Retinal pigment epithelial cell (primary cell): ENCODE results near the gene TRAPPC12.

Experiments used
- DNase-seq: peaks from one replicate; pipeline ENCODE4 v3.0.0-alpha.2; 2010; ENCODE audit warnings: low read depth
- H3K4me3 ChIP-seq: 2 replicates; pipeline ENCODE4 v1.5.1; 2011; ENCODE audit warnings: mild to moderate bottlenecking, low read length, control low read depth, moderate library complexity
- CTCF ChIP-seq: conservative IDR thresholded peaks from 2 replicates; pipeline ENCODE4 v1.5.1; 2011; ENCODE audit warnings: low read depth, low read length, control low read depth, inconsistent platforms

The TRAPPC12 gene

DNA sequence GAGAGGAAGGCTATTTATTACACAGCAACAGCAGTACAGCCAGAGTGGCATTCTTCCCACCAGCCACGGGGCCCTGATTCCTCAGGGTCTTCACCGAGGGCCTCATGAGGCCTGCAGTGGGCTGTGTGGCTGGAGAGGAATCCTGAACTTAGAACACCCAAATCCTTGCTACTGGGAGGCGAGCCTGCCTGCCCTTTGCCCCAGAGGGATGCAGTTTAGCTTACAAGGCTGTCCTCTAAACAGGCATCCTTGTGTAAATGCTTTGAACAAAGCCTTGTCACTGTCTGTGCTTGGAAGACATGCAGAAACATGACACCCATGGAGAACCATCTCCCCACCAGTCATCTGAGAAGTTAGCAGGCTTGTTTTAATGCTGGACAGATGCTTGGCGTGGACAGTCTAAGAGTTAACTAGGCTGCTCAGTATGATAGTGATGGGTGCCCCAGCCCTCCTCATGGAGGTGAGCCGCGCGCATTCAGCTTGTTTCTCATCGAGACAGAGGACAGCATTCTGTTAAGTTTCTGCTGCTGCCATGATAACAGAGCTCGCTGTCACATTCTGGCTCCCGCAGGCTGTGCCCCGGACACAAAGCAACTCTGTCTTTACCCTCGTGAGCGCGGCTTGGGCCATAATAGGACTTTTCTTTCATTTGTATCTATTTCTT, 97.0 kb downstream of the TRAPPC12 start:
- H3K4me3 ChIP-seq = no peak overlapping the region
- no peak for TF ChIP-seq CTCF
- no peak for DNase-seq

- H3K4me3 ChIP-seq = no peak overlapping the region
- DNase-seq = no peak
- TF ChIP-seq CTCF = no peak
Measured at GRCh38 chr2:3476985-3477327, 97.5 kb downstream of the TRAPPC12 start.

DNA sequence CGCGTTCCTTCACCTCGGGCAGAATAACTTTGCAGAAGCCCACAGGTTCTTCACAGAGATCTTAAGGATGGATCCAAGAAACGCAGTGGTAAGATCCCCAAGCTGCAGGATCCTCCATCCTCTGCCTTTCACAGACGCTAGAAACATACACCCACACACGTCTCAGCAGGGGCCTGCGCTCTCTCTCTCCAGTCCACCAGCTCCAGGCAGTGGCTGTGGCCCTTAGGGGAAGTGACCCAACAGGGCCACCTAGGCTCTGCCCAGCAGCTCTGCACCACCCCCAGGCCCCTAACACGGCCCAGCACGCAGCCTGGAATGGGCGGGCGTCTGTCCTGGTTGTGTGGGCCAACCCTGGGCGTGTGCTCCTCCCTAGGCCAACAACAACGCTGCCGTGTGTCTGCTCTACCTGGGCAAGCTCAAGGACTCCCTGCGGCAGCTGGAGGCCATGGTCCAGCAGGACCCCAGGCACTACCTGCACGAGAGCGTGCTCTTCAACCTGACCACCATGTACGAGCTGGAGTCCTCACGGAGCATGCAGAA, 99.4 kb downstream of the TRAPPC12 start:
- no peak for TF ChIP-seq CTCF
- no peak for DNase-seq
- no peak overlapping the region for H3K4me3 ChIP-seq

- H3K4me3 ChIP-seq = no peak overlapping the region
- TF ChIP-seq CTCF = no peak
- DNase-seq = no peak
Measured at GRCh38 chr2:3479430-3480320, 100.2 kb downstream of the TRAPPC12 start.

DNA sequence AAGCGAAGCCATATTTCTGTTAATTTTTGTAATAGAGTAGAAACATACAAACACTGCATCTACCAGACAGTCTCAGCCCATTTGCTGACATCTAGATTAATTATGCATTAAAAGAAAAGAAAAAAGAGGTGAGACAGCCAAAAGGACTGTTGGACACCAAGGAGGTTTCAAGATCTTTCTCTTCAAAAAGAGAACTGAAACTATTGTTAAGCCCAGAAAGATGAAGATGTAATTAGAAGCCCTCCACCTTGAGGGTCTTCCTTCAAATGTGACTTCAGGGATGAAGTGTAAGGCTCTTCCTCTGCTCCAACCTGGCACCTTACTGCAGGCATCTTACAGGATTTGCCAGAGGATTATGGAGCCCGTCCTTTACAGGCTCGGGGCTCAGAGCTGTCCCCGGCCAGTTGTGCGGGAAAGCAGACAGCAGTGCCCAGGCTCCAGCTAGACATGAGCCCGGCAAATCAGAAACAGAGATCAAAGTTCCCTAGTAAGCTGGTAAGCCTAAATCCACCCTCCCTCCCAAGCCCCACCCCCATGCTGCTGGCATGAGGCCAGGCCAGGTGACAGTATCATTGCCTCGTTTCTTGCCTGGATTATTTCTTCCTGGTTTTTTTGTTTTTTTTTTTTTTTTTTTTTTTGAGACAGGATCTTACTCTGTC, 101.0 kb downstream of the TRAPPC12 start:
- TF ChIP-seq CTCF = no peak
- H3K4me3 ChIP-seq = no peak overlapping the region
- no peak for DNase-seq

DNA sequence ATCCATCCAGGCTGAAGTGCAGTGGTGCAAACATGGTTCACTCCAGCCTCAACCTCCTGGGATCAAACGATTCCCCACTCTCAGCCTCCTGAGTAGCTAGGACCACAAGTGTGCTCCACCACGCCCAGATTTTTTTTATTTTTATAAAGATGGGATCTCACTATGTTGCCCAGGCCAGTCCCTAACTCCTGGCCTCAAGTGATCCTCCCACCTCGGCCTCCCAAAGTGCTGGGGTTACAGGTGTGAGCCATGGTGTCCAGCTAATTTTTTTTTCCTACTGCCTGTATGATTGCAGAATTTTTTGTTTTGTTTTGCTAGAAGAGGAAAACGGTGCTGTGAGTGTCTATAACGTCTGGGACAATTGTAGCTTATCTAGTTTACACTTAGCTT, 101.5 kb downstream of the TRAPPC12 start:
- DNase-seq = no peak
- no peak overlapping the region for H3K4me3 ChIP-seq
- TF ChIP-seq CTCF = no peak
